H1 (cell line): ENCODE results near the gene LRCH3. TPM values are rescaled to one million over a fixed set of nuclear protein-coding genes. Genes with fewer than 3 reads are reported as not detected.

Experiments
- BACH1 ChIP-seq: IDR thresholded peaks from 2 replicates; pipeline ENCODE4 v1.6.1; 2012; ENCODE audit warnings: low read length, improper control_type of control experiment
- CHD2 ChIP-seq: IDR thresholded peaks from 2 replicates; pipeline ENCODE4 v1.6.1; 2012; ENCODE audit warnings: low read length, improper control_type of control experiment
- EGR1 ChIP-seq: IDR thresholded peaks from 2 replicates; pipeline ENCODE4 v1.6.1; 2011; ENCODE audit warnings: low read depth, low read length, borderline replicate concordance
- EP300 ChIP-seq, 2 experiments: IDR thresholded peaks; 1 replicate in 1 of 2; 2 replicates in 1 of 2; pipeline ENCODE4 v1.6.1; 2011 to 2012; ENCODE audit warnings: low read depth in 2 of 2, low read length in 2 of 2, mild to moderate bottlenecking in 2 of 2, borderline replicate concordance in 1 of 2, inconsistent platforms in 1 of 2, moderate library complexity in 1 of 2
- HDAC6 ChIP-seq: IDR thresholded peaks from one replicate; pipeline ENCODE4 v1.7.1; 2012; ENCODE audit warnings: low read depth, mild to moderate bottlenecking, inconsistent platforms, low read length, moderate library complexity
- KDM5A ChIP-seq: fragments of 200-600 bp; IDR thresholded peaks from 2 replicates; pipeline ENCODE4 v1.7.1; 2012; ENCODE audit warnings: mild to moderate bottlenecking, low read length, inconsistent platforms, mixed read lengths
- NRF1 ChIP-seq: IDR thresholded peaks from 2 replicates; pipeline ENCODE4 v1.6.1; 2011; ENCODE audit warnings: mild to moderate bottlenecking, low read depth, low read length, improper control_type of control experiment
- PHF8 ChIP-seq: fragments of 200-600 bp; sonication (generic); conservative IDR thresholded peaks from 2 replicates; pipeline ENCODE4 v1.7.1; 2012; ENCODE audit warnings: low read depth, mild to moderate bottlenecking, inconsistent platforms, low read length, moderate library complexity
- POLR2A ChIP-seq, 2 experiments: IDR thresholded peaks; 1 replicate in 1 of 2; 2 replicates in 1 of 2; pipeline ENCODE4 v1.6.1; 2011; ENCODE audit warnings: low read depth in 2 of 2, low read length in 2 of 2, mild to moderate bottlenecking in 2 of 2; ENCODE audit errors: control extremely low read depth in 1 of 2
- POLR2AphosphoS5 ChIP-seq: IDR thresholded peaks from 2 replicates; pipeline ENCODE4 v1.6.1; 2011; ENCODE audit warnings: low read depth, low read length
- RBBP5 ChIP-seq: IDR thresholded peaks from 2 replicates; pipeline ENCODE4 v1.7.1; 2012; ENCODE audit warnings: low read depth, mild to moderate bottlenecking, inconsistent platforms, low read length, moderate library complexity, borderline replicate concordance
- RFX5 ChIP-seq: IDR thresholded peaks from 2 replicates; pipeline ENCODE4 v1.6.1; 2011; ENCODE audit warnings: low read depth, low read length, improper control_type of control experiment, borderline replicate concordance
- RNF2 ChIP-seq: fragments of 200-900, 300-1000 bp; sonication (generic); IDR thresholded peaks from 2 replicates; pipeline ENCODE4 v1.7.1; 2016; ENCODE audit warnings: borderline replicate concordance, low read depth, mild to moderate bottlenecking, antibody characterized with exemption, low read length; ENCODE audit not compliant: poor library complexity, severe bottlenecking; ENCODE audit errors: missing control alignments
- SIN3A ChIP-seq, 2 experiments: IDR thresholded peaks in 1 of 2; conservative IDR thresholded peaks in 1 of 2; 2 replicates each; pipeline ENCODE4 v1.6.1; 2011 to 2012; ENCODE audit warnings: low read length in 2 of 2, improper control_type of control experiment in 1 of 2, low read depth in 1 of 2, mild to moderate bottlenecking in 1 of 2
- SP1 ChIP-seq: IDR thresholded peaks from 2 replicates; pipeline ENCODE4 v1.6.1; 2011; ENCODE audit warnings: low read depth, low read length
- TAF1 ChIP-seq: IDR thresholded peaks from 2 replicates; pipeline ENCODE4 v1.6.1; 2011; ENCODE audit warnings: mild to moderate bottlenecking, low read depth, low read length
- TAF7 ChIP-seq: optimal IDR thresholded peaks from 2 replicates; pipeline ENCODE3; 2011; ENCODE audit warnings: low read depth, mild to moderate bottlenecking, inconsistent platforms, low read length, moderate library complexity, borderline replicate concordance
- polyA plus RNA-seq, 7 experiments: library from polyadenylated mRNA; depleted of rRNA in 3 of 7; stranded (reverse) in 5 of 7; unstranded in 2 of 7; fragments of >200 nt in 5 of 7; fragments of 200-250 nt in 2 of 7; gene quantifications; 1 replicate in 5 of 7; 2 replicates in 1 of 7; 4 replicates in 1 of 7; pipeline versions ENCODE4 v1.2.1 to v1.2.3, GENCODE V29; 2011 to 2013; ENCODE audit warnings: missing spikeins in 2 of 7, mixed read lengths in 2 of 7
- total RNA-seq: library from RNA; stranded (reverse); fragmentation: NEBNext Ultra II Directional; extraction: Animal tissue kit (Norgen Biotek cat#: 25700); gene quantifications from 2 replicates; pipeline ENCODE4 v1.2.1, GENCODE V29; 2021
- TF ChIP-seq, protein P1 (sequence below): IDR thresholded peaks from 2 replicates; pipeline ENCODE4 v1.6.1; 2012; ENCODE audit warnings: inconsistent platforms
- TF ChIP-seq, protein P2 (sequence below): IDR thresholded peaks from 2 replicates; pipeline ENCODE4 v1.6.1; 2012; ENCODE audit warnings: inconsistent platforms
- TF ChIP-seq, protein P3 (sequence below): IDR thresholded peaks from 2 replicates; pipeline ENCODE4 v1.6.1; 2012; ENCODE audit warnings: low read length, inconsistent platforms

The LRCH3 gene
- total and polyA plus RNA-seq, 2 of the 8 experiments (the other 6 are each of a cell fraction or from before 2014, with no cell fraction given): 58.4 to 66.0 TPM

DNA sequence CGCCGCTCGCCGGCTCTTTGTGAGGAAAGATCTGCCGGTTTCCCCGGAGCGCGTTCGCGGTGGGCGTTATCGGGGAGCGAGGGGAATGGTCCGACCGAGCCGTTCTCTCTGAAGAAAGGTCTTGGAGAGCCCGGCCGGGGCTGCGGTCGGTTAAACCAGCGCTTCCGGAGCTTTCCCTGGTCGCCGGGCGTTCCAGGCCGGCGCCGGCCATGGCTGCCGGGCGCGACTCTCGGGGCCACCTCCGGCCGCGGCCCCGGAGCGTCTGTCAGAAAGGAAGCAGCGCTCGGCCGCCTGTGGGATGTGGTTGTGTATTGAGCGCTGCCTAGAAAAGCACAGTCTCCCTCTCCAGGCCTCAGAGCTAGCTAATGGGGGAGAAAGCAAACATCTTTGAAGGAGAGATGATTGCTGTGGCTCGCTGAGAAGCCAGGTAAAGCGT is 40.6 kb upstream of the LRCH3 start (continued):
- no peak for TF ChIP-seq EGR1
- no peak for TF ChIP-seq RNF2
- TF ChIP-seq, protein P1, sequence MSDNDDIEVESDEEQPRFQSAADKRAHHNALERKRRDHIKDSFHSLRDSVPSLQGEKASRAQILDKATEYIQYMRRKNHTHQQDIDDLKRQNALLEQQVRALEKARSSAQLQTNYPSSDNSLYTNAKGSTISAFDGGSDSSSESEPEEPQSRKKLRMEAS: no peak
- no peak for TF ChIP-seq POLR2A (IDR thresholded peaks at IDR 0.05; ENCODE audit: control extremely low read depth in 1 of 2, low read depth in 2 of 2, low read length in 2 of 2)
- no peak for TF ChIP-seq TAF1
- TF ChIP-seq BACH1: no peak
- TF ChIP-seq KDM5A: no peak
- peak; percentile 11; the same call in 1 of the 2 replicates for TF ChIP-seq PHF8
- TF ChIP-seq POLR2AphosphoS5: no peak
- 0 out of 4 replicates have a peak, but pooled peaks of 1 of the 2 experiments have one; percentile 28 for TF ChIP-seq SIN3A (conservative IDR thresholded peaks at IDR 0.05 in 1 of 2, IDR thresholded peaks at IDR 0.05 in 1 of 2; ENCODE audit: low read depth in 1 of 2, low read length in 2 of 2)
- no peak for TF ChIP-seq RFX5
- no peak for TF ChIP-seq NRF1
- TF ChIP-seq RBBP5: no peak
- no peak for TF ChIP-seq HDAC6
- TF ChIP-seq CHD2: no peak
- TF ChIP-seq, protein P2, sequence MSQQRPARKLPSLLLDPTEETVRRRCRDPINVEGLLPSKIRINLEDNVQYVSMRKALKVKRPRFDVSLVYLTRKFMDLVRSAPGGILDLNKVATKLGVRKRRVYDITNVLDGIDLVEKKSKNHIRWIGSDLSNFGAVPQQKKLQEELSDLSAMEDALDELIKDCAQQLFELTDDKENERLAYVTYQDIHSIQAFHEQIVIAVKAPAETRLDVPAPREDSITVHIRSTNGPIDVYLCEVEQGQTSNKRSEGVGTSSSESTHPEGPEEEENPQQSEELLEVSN: no peak
- TF ChIP-seq, protein P3, sequence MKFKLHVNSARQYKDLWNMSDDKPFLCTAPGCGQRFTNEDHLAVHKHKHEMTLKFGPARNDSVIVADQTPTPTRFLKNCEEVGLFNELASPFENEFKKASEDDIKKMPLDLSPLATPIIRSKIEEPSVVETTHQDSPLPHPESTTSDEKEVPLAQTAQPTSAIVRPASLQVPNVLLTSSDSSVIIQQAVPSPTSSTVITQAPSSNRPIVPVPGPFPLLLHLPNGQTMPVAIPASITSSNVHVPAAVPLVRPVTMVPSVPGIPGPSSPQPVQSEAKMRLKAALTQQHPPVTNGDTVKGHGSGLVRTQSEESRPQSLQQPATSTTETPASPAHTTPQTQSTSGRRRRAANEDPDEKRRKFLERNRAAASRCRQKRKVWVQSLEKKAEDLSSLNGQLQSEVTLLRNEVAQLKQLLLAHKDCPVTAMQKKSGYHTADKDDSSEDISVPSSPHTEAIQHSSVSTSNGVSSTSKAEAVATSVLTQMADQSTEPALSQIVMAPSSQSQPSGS: no peak
- no peak for TF ChIP-seq SP1
- TF ChIP-seq TAF7: no peak
- no peak for TF ChIP-seq EP300 (IDR thresholded peaks at IDR 0.05; ENCODE audit: borderline replicate concordance in 1 of 2, low read depth in 2 of 2, low read length in 2 of 2)
